ENCODE measurements around the gene TMEM126A. TPM values are rescaled to one million over a fixed set of nuclear protein-coding genes. Genes with fewer than 3 reads are reported as not detected.
"Not testable (repeated sequence)": the region's sequence is repeated elsewhere in the genome, so short reads cannot be mapped to it uniquely, and the experiment has no call there.

The TMEM126A gene
- 10 to 100 TPM; 13.4 to 22.9 (median 17.7) TPM for total RNA-seq
- long read RNA-seq, transcript TMEM126A-201 (5 exons, 739 nt) = major isoform, 8 of 11 reads
- long read RNA-seq, partial matches to known transcripts = 0 of 11 reads
- long read RNA-seq, other reads (novel, unspliced or antisense) = 1 of 11 reads

DNA sequence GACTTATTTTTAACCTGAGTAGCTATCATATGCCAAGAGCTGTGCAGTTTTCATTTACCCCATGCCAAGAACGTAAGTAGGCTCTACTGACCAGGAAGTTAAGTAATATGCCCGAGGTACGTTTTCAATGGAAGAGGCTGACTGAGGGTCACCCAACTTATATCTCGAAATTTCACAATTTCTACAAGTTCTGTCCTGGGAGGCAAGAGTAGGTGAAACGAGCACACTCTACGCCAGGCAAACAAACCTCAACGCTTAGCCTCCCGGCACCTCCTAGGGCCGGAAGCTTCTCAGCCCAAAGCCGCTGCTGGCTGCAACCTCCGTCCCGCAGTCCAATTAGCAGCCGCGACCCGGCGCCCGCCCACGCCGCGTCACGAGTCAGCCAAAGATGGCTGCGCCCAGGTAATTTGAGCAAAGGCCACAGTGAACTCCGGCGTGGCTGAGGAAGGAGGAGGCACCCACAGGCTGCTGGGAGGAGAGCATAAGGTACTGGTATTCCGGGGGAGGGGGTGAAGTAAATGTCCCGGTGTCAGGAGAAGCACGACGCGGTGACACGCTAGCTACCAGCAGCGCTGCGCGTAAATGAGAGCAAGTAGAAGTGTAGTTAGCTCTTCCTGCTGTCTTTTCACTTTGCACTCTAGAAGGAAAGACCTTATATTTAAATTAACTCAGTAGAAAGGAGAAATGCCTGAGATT lies at the start of gene TMEM126A:
TMEM126A (plus strand) TSS at position 364 of the 696 bp plus-strand sequence. CDS start 2,289 bp downstream, outside the sequence.
- under 1% methylated on average over 25 of the region's 33 CpGs for WGBS (ENCODE audit: insufficient coverage, low coverage, low lambda C conversion rate, missing lambda C conversion rate)
- Histone ChIP-seq H3K4me3 (peak within 1 kb of the TSS; percentile 50 to 71 (median 70)), H3K27me3 (no peaks in the 10 kb centered on the region), H3K9me3 (no peaks in the 10 kb centered on the region), H3K27ac (peak within 1 kb of the TSS; percentile 12 to 65 (median 63)), H3K36me3 (no peaks in the 10 kb centered on the region), H3K4me1 (peaks cover 0 to 11% (median 3%) of the 10 kb centered on the region in 4 donors)
- intact Hi-C loops (cut with DNase I) = no loop called here
- TF ChIP-seq, protein P1, sequence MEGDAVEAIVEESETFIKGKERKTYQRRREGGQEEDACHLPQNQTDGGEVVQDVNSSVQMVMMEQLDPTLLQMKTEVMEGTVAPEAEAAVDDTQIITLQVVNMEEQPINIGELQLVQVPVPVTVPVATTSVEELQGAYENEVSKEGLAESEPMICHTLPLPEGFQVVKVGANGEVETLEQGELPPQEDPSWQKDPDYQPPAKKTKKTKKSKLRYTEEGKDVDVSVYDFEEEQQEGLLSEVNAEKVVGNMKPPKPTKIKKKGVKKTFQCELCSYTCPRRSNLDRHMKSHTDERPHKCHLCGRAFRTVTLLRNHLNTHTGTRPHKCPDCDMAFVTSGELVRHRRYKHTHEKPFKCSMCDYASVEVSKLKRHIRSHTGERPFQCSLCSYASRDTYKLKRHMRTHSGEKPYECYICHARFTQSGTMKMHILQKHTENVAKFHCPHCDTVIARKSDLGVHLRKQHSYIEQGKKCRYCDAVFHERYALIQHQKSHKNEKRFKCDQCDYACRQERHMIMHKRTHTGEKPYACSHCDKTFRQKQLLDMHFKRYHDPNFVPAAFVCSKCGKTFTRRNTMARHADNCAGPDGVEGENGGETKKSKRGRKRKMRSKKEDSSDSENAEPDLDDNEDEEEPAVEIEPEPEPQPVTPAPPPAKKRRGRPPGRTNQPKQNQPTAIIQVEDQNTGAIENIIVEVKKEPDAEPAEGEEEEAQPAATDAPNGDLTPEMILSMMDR (IDR thresholded peaks at IDR 0.05) = no peak
- TF ChIP-seq POLR2A (IDR thresholded peaks at IDR 0.05) = peak; percentile 87
- DNase-seq (peak; percentile 92 to 94 (median 93)), ATAC-seq (peak; percentile 100)

DNA sequence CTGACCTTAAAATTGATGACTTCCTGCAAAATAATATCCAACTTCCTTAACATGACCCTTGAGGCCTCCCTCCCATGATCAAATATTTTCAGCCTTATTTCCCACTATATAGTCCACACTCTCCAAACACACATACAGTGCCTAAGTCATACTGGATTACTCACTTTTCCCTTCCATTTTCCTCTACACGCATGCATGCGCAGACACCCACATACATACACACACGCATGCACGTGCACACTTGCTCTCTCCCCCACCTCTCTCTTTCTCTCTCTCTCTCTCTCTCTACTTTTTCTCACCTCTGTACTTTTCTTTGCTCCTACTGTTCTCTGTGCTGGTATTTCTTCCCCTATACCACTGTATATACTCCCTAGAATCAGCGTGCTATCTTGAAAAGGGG lies 48.7 kb upstream of the TMEM126A start:
- Histone ChIP-seq H3K27ac (no peak overlapping the region), H3K36me3 (no peaks in the 10 kb centered on the region), H3K4me1 (no peaks in the 10 kb centered on the region), H3K27me3 (no peaks in the 10 kb centered on the region), H3K9me3 (no peaks in the 10 kb centered on the region), H3K4me3 (no peak overlapping the region)
- TF ChIP-seq, protein P1 (IDR thresholded peaks at IDR 0.05) = no peak
- TF ChIP-seq POLR2A (IDR thresholded peaks at IDR 0.05) = no peak
- intact Hi-C loops (cut with DNase I) = no loop called here
- no peak for ATAC-seq
- 71% methylated on average over 5 of the region's 5 CpGs for WGBS (ENCODE audit: insufficient coverage, low coverage, low lambda C conversion rate, missing lambda C conversion rate)
- no peak for DNase-seq

DNA sequence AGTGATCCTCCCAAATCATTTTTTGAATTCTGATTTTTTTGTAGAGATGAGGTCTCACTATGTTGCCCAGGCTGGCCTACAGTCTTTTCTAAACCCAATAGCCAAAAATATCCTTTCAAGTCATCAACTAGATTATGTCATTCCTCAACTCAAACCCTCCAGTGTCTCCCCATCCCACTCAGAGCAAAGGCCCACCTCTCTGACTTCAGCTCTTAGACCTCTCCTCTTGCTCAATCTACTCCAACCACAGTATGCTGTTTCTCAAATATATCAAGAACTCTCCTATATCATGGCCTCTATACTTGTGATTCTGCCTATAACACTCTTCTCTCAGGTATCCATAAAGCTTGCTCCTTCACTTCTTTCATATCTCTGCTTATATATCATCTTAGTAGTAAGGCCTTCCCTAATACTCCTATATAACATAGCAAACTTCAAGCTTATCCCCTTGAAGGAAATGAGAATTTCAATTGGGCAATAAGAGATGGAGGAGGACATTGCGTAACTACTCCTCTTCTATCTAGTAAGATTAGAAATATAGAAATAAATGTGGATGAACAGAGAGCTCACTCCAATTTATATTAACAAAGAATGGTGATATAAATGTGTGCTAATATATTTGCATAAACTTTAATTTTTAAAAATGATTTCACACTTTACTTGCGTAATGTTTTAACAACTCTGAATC lies 45.1 kb upstream of the TMEM126A start:
- no peaks in the 10 kb centered on the region for H3K36me3 ChIP-seq
- no peak overlapping the region for H3K4me3 ChIP-seq
- TF ChIP-seq POLR2A (IDR thresholded peaks at IDR 0.05) = no peak
- TF ChIP-seq, protein P1 (IDR thresholded peaks at IDR 0.05) = no peak
- no peak for ATAC-seq
- H3K4me1 ChIP-seq = no peaks in the 10 kb centered on the region
- DNase-seq = no peak
- no peaks in the 10 kb centered on the region for H3K27me3 ChIP-seq
- 86% methylated on average over 2 of the region's 2 CpGs for WGBS (ENCODE audit: insufficient coverage, low coverage, low lambda C conversion rate, missing lambda C conversion rate)
- intact Hi-C loops (cut with DNase I) = no loop called here
- no peaks in the 10 kb centered on the region for H3K9me3 ChIP-seq
- H3K27ac ChIP-seq = no peak overlapping the region

DNA sequence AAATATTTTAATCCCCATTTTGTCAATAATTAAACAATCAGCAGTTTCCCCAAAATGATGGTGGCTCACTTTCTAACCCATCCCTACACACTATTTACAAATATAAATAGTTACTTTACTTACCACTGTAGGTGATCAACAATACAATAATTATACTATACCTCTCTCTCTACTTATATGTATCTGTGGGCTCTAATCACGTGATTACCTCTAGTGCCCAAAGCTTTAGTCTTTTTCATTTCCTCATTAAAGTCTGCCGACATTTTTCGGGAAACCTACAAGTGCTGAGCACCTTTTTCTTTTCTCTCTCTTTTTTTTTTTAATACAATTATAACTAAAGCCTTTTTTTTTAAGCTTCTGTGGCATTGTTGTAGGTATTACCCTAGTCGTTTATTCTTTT lies 44.5 kb upstream of the TMEM126A start:
- no peaks in the 10 kb centered on the region for H3K4me1 ChIP-seq
- TF ChIP-seq POLR2A (IDR thresholded peaks at IDR 0.05) = no peak
- TF ChIP-seq, protein P1 (IDR thresholded peaks at IDR 0.05) = no peak
- no peak overlapping the region for H3K27ac ChIP-seq
- no peak for DNase-seq
- no peaks in the 10 kb centered on the region for H3K36me3 ChIP-seq
- ATAC-seq = no peak
- WGBS (ENCODE audit: insufficient coverage, low coverage, low lambda C conversion rate, missing lambda C conversion rate) = 86% methylated on average over 4 of the region's 4 CpGs
- intact Hi-C loops (cut with DNase I) = no loop called here
- H3K27me3 ChIP-seq = no peaks in the 10 kb centered on the region
- H3K4me3 ChIP-seq = no peak overlapping the region
- no peaks in the 10 kb centered on the region for H3K9me3 ChIP-seq

DNA sequence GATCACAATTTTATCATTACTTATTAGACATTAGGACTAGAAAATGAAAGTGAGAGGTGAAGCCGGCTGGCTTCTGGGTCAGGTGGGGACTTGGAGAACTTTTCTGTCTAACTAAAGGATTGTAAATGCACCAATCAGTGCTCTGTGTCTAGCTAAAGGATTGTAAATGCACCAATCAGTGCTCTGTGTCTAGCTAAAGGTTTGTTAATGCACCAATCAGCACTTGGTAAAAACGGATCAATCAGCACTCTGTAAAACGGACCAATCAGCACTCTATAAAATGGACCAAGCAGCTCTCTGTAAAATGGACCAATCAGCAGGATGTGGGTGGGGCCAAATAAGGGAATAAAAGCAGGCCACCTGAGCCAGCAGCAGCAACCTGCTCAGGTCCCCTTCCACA lies 41.5 kb upstream of the TMEM126A start:
- intact Hi-C loops (cut with DNase I); H3K4me3 ChIP-seq; H3K27ac ChIP-seq; H3K9me3 ChIP-seq; DNase-seq; H3K4me1 ChIP-seq; ATAC-seq; H3K36me3 ChIP-seq; H3K27me3 ChIP-seq: not testable (repeated sequence)
- 79% methylated on average over 2 of the region's 3 CpGs for WGBS (ENCODE audit: insufficient coverage, low coverage, low lambda C conversion rate, missing lambda C conversion rate)

DNA sequence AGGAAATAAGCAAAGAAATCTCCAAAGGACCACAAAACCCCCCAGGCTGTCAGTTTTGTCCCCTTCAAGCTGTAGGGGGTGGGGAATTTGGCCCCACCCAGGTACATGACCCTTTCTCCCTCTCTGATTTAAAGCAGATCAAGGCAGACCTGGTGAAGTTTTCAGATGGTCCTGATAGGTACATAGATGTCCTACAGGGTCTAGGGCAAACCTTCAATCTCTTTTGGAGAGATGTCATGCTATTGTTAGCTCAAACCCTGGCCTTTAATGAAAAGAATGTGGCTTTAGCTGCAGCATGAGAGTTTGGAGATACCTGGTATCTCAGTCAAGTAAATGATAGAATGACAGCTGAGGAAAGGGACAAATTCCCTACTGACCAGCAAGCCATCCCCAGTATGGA lies 39.1 kb upstream of the TMEM126A start:
- intact Hi-C loops (cut with DNase I); H3K9me3 ChIP-seq; H3K27me3 ChIP-seq: not testable (repeated sequence)

DNA sequence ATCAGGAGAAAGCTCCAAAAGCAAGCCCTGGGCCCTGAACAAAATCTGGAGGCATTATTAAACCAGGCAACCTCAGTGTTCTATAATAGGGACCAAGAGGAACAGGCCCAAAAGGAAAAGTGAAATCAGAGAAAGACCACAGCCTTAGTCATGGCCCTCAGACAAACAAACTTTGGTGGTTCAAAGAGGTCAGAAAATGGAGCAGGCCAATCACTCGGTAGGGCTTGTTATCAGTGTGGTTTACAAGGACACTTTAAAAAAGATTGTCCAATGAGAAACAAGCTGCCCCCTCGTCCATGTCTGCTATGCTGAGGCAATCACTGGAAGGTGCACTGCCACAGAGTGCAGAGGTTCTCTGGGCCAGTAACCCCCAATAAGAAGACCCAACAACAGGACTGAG lies 38.5 kb upstream of the TMEM126A start:
- H3K27me3 ChIP-seq; H3K9me3 ChIP-seq; H3K4me3 ChIP-seq; intact Hi-C loops (cut with DNase I); DNase-seq; H3K27ac ChIP-seq; H3K4me1 ChIP-seq; H3K36me3 ChIP-seq; ATAC-seq: not testable (repeated sequence)
- 66% methylated on average over 2 of the region's 2 CpGs for WGBS (ENCODE audit: insufficient coverage, low coverage, low lambda C conversion rate, missing lambda C conversion rate)

More for the DNA sequence above, 39.1 kb upstream of the TMEM126A start:
- not testable (repeated sequence) for H3K4me1 ChIP-seq, DNase-seq, H3K27ac ChIP-seq, ATAC-seq, H3K4me3 ChIP-seq, H3K36me3 ChIP-seq
